Kidney (tissue), 22 donors: ENCODE measurements around the gene AP1S1. TPM values are rescaled to one million over a fixed set of nuclear protein-coding genes. Genes with fewer than 3 reads are reported as not detected.
"Not testable (repeated sequence)": the region's sequence is repeated elsewhere in the genome, so short reads cannot be mapped to it uniquely, and the experiment has no call there.

Experiments used
- DNase-seq, 5 donors: peaks; one replicate each; pipeline ENCODE4 v3.0.0-alpha.2; 2013 to 2020
- FAIRE-seq: peaks from 2 replicates; lab custom pipeline; 2012; peaks lifted over from hg19 to GRCh38; lab: Jason Lieb, UNC
- H3K27ac ChIP-seq, 2 donors: one replicate each; pipeline ENCODE4 v1.7.0; 2013; ENCODE audit warnings: low read depth in 2 of 2, low read length in 2 of 2, inconsistent platforms in 1 of 2
- H3K27me3 ChIP-seq: one replicate; pipeline ENCODE4 v1.7.1; 2013; ENCODE audit warnings: low read length, inconsistent platforms; ENCODE audit not compliant: control insufficient read depth, insufficient read depth
- H3K36me3 ChIP-seq, 3 donors: one replicate each; pipeline versions ENCODE4 v1.7.0 to v1.7.1; 2013; ENCODE audit warnings: low read length in 3 of 3, control low read depth in 1 of 3, inconsistent platforms in 1 of 3; ENCODE audit not compliant: insufficient read depth in 3 of 3, control insufficient read depth in 2 of 3
- H3K4me1 ChIP-seq, 3 donors: one replicate each; pipeline versions ENCODE4 v1.7.0 to v1.7.1; 2013; ENCODE audit warnings: low read length in 3 of 3, inconsistent platforms in 1 of 3, low read depth in 1 of 3; ENCODE audit not compliant: control insufficient read depth in 2 of 3, insufficient read depth in 2 of 3
- H3K4me3 ChIP-seq, 3 donors: one replicate each; pipeline versions ENCODE4 v1.7.0 to v1.8.1; 2013; ENCODE audit warnings: low read length in 3 of 3, control low read depth in 1 of 3, inconsistent platforms in 1 of 3
- H3K9ac ChIP-seq, 3 donors: one replicate each; pipeline versions ENCODE4 v1.7.0 to v1.7.1; 2013; ENCODE audit warnings: low read length in 3 of 3, control low read depth in 1 of 3, inconsistent platforms in 1 of 3
- H3K9me3 ChIP-seq, 3 donors: one replicate each; pipeline versions ENCODE4 v1.7.0 to v1.7.1; 2013; ENCODE audit warnings: low read length in 3 of 3, control low read depth in 1 of 3, inconsistent platforms in 1 of 3; ENCODE audit not compliant: control insufficient read depth in 2 of 3, insufficient read depth in 1 of 3
- intact Hi-C: fragments of 100-400 bp; cut with DNase I; formaldehyde crosslinking; loops from one replicate; pipeline ENCODE4 v1.11.1; 2022
- long read RNA-seq, 10 donors: library from polyadenylated mRNA in 1 of 10; unstranded in 1 of 10; transcript quantifications; one replicate each; pipeline ENCODE4 v2.0.0 and lab custom pipeline, GENCODE V29; 2021 to 2026
- polyA plus RNA-seq: library from polyadenylated mRNA; stranded (reverse); fragments of 350-450 nt; fragmentation: Illumina TruSeq; extraction: RNeasy Lipid Tissue Mini Kit (QIAGEN cat#74804); gene quantifications from one replicate; pipeline ENCODE4 v1.2.3, GENCODE V29; 2014; ENCODE audit warnings: low read depth, low replicate concordance; ENCODE audit not compliant: insufficient read depth
- total RNA-seq: library from RNA; stranded (reverse); fragmentation: NEBNext Ultra II Directional; extraction: Animal tissue kit (Norgen Biotek cat#: 25700); gene quantifications from one replicate; pipeline ENCODE4 v1.2.1, GENCODE V29; 2021
- TF ChIP-seq, protein P1 (sequence below): IDR thresholded peaks from 3 replicates; pipeline ENCODE4 v1.5.1; 2012; ENCODE audit warnings: mild to moderate bottlenecking, moderate library complexity, borderline replicate concordance; ENCODE audit not compliant: insufficient read depth; ENCODE audit errors: extremely low read depth
- donor health status: control.
- donor health status: control.
- donor health status: control.
- donor health status: control.
- donor health status: control.
- donor health status: DM: yes; HTN: yes; CAD: no.
- donor health status: Normal renal cell carcinoma (clear cell type).

The AP1S1 gene
- total RNA-seq (50.4 TPM), polyA plus RNA-seq (133 TPM)
- long read RNA-seq, donor 1, transcript AP1S1-201 (5 exons, 1,303 nt): major isoform, 21 of 21 reads
- long read RNA-seq, donor 1, partial matches to known transcripts: 0 of 21 reads
- long read RNA-seq, donor 1, other reads (novel, unspliced or antisense): 0 of 21 reads
- long read RNA-seq, donor 2, transcript AP1S1-201 (5 exons, 1,303 nt): major isoform, 14 of 26 reads
- long read RNA-seq, donor 2, partial matches to known transcripts: 6 of 26 reads
- long read RNA-seq, donor 2, other reads (novel, unspliced or antisense): 0 of 26 reads
- long read RNA-seq, donor 3, transcript AP1S1-201 (5 exons, 1,303 nt): major isoform, 25 of 45 reads
- long read RNA-seq, donor 3, partial matches to known transcripts: 12 of 45 reads
- long read RNA-seq, donor 3, other reads (novel, unspliced or antisense): 6 of 45 reads
- long read RNA-seq, donor 4, transcript AP1S1-201 (5 exons, 1,303 nt): major isoform, 37 of 55 reads
- long read RNA-seq, donor 4, partial matches to known transcripts: 16 of 55 reads
- long read RNA-seq, donor 4, other reads (novel, unspliced or antisense): 0 of 55 reads
- long read RNA-seq, donor 5: 0 reads
- long read RNA-seq, donor 6, transcript AP1S1-201 (5 exons, 1,303 nt): major isoform, 35 of 52 reads
- long read RNA-seq, donor 6, partial matches to known transcripts: 14 of 52 reads
- long read RNA-seq, donor 6, other reads (novel, unspliced or antisense): 0 of 52 reads
- long read RNA-seq, donor 7, transcript AP1S1-201 (5 exons, 1,303 nt): major isoform, 11 of 15 reads
- long read RNA-seq, donor 7, partial matches to known transcripts: 0 of 15 reads
- long read RNA-seq, donor 7, other reads (novel, unspliced or antisense): 4 of 15 reads
- long read RNA-seq, donor 8, transcript AP1S1-201 (5 exons, 1,303 nt): major isoform, 21 of 39 reads
- long read RNA-seq, donor 8, partial matches to known transcripts: 15 of 39 reads
- long read RNA-seq, donor 8, other reads (novel, unspliced or antisense): 0 of 39 reads
- long read RNA-seq, donor 9, transcript AP1S1-201 (5 exons, 1,303 nt): major isoform, 6 of 7 reads
- long read RNA-seq, donor 9, partial matches to known transcripts: 0 of 7 reads
- long read RNA-seq, donor 9, other reads (novel, unspliced or antisense): 0 of 7 reads
- long read RNA-seq, donor 10, transcript AP1S1-201 (5 exons, 1,303 nt): major isoform, 20 of 27 reads
- long read RNA-seq, donor 10, partial matches to known transcripts: 5 of 27 reads
- long read RNA-seq, donor 10, other reads (novel, unspliced or antisense): 0 of 27 reads

DNA sequence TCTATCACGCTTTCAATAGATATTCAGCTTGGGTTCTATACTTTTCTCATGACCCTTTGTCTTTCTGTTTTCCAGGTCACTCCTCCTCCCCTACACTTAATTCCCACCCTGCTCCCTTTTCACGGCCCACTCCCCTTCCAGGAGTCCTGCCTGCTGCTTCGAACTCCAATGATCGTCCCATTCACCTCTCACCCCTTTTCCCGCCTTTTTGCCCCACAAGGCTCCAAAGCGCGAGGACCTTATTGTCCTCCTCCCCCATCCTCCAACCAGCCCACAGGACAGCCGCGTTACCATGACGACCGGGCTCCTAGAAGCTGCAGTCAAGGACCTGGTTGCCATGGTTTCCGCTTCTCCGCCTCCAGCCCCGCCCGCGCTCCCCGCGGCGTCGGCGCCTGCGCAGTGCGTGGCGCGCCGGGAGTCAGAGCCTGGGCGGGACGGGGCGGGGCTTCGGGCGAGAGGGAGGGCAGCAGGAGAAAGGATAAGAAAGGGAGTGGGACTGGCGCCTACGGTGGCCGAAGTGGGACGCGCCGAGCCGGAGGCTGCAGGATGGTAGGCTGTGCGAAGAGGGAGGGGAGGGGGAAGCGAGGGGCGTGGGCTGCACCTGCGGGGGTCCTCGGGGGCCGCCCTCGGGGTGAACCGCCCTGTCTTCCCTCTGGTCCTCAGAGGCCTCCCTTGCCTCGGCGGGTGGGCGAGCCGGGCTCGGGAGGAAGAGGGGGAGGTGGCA is at the start of gene AP1S1:
Gene AP1S1, plus strand, starts transcription at position 508 of the 724 bp plus-strand sequence. Its CDS starts 39 bp downstream, at position 547.
- TF ChIP-seq, protein P1, sequence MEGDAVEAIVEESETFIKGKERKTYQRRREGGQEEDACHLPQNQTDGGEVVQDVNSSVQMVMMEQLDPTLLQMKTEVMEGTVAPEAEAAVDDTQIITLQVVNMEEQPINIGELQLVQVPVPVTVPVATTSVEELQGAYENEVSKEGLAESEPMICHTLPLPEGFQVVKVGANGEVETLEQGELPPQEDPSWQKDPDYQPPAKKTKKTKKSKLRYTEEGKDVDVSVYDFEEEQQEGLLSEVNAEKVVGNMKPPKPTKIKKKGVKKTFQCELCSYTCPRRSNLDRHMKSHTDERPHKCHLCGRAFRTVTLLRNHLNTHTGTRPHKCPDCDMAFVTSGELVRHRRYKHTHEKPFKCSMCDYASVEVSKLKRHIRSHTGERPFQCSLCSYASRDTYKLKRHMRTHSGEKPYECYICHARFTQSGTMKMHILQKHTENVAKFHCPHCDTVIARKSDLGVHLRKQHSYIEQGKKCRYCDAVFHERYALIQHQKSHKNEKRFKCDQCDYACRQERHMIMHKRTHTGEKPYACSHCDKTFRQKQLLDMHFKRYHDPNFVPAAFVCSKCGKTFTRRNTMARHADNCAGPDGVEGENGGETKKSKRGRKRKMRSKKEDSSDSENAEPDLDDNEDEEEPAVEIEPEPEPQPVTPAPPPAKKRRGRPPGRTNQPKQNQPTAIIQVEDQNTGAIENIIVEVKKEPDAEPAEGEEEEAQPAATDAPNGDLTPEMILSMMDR: no peak
- intact Hi-C loops: no loop called here
- no peak within 1 kb of the TSS for H3K27ac ChIP-seq

DNA sequence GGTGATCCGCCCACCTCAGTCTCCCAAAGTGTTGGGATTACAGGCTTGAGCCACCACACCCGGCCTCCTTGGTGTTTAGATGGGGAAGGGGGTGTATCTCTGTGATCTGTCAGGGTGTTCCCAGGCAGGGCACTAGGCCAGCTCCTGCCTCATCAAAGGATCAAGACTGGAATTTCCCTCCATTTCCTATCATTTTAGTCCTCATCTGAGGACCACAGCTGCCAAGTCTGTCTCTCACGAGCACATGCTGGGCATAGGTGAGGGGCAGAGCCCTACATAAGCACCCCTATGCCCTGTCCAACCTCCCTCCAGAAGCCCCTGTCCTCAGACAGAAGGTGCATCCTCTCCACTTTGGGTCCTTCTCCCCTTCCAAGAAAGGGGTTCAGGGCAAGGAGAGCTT is 49.5 kb upstream of the AP1S1 start:
- H3K27me3 ChIP-seq: no peaks in the 10 kb centered on the region
- H3K9ac ChIP-seq: no peak overlapping the region
- FAIRE-seq (no peak), DNase-seq (no peak)
- H3K9me3 ChIP-seq: no peaks in the 10 kb centered on the region
- TF ChIP-seq, protein P1: no peak
- H3K4me1 ChIP-seq: peaks cover 0 to 11% (median 4%) of the 10 kb centered on the region in 3 donors
- no peak overlapping the region for H3K4me3 ChIP-seq
- H3K27ac ChIP-seq: no peak overlapping the region
- intact Hi-C loops: no loop called here
- H3K36me3 ChIP-seq: no peaks in the 10 kb centered on the region

More for the DNA sequence above, at the start of gene AP1S1:
- peak within 1 kb of the TSS in 2 of 3 donors; percentile 29 to 41 for H3K9ac ChIP-seq
- no peaks in the 10 kb centered on the region for H3K27me3 ChIP-seq
- FAIRE-seq: no peak
- H3K4me3 ChIP-seq: peak within 1 kb of the TSS; percentile 24 to 67 (median 33)
- DNase-seq: peak; percentile 97 to 99 (median 98)
- no peaks in the 10 kb centered on the region for H3K9me3 ChIP-seq
- H3K4me1 ChIP-seq: peaks cover 0 to 10% (median 5%) of the 10 kb centered on the region in 3 donors
- H3K36me3 ChIP-seq: peaks cover 0 to 3% (median 0%) of the 10 kb centered on the region in 3 donors

DNA sequence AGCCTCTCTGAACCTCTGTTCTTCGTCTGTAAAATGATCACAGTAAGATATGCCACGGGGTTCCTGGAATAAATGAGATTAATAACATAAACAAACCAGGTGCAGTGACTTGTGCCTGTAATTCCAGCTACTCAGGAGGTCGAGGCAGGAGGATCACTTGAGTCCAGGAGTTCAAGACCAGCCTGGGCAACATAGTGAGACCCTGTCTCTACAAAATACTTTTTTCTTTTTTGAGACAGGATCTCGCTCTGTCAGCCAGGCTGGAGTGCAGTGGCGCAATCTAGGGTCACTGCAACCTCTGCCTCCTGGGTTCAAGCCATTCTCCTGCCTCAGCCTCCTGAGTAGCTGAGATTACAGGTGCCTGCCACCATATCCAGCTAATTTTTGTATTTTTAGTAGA is 49.0 kb upstream of the AP1S1 start:
- H3K36me3 ChIP-seq, FAIRE-seq, H3K9me3 ChIP-seq, DNase-seq, intact Hi-C loops, H3K27me3 ChIP-seq, H3K27ac ChIP-seq, H3K4me3 ChIP-seq, H3K9ac ChIP-seq: not testable (repeated sequence)
- peaks cover 0 to 11% (median 4%) of the 10 kb centered on the region in 3 donors for H3K4me1 ChIP-seq
